GM12865 (cell line): ENCODE measurements around the gene PGM1.

Experiments
- DNase-seq: peaks from one replicate; pipeline ENCODE4 v3.0.0; 2010; ENCODE audit warnings: low read depth
- H3K4me3 ChIP-seq: 2 replicates; pipeline ENCODE4 v1.5.1; 2011; ENCODE audit warnings: mild to moderate bottlenecking, low read depth, low read length, control low read depth
- TF ChIP-seq, protein P1 (sequence below): IDR thresholded peaks from 2 replicates; pipeline ENCODE4 v1.5.1; 2011; ENCODE audit warnings: low read length, control low read depth, low read depth, inconsistent platforms; ENCODE audit not compliant: insufficient read depth; ENCODE audit errors: missing control alignments

Gene PGM1

DNA sequence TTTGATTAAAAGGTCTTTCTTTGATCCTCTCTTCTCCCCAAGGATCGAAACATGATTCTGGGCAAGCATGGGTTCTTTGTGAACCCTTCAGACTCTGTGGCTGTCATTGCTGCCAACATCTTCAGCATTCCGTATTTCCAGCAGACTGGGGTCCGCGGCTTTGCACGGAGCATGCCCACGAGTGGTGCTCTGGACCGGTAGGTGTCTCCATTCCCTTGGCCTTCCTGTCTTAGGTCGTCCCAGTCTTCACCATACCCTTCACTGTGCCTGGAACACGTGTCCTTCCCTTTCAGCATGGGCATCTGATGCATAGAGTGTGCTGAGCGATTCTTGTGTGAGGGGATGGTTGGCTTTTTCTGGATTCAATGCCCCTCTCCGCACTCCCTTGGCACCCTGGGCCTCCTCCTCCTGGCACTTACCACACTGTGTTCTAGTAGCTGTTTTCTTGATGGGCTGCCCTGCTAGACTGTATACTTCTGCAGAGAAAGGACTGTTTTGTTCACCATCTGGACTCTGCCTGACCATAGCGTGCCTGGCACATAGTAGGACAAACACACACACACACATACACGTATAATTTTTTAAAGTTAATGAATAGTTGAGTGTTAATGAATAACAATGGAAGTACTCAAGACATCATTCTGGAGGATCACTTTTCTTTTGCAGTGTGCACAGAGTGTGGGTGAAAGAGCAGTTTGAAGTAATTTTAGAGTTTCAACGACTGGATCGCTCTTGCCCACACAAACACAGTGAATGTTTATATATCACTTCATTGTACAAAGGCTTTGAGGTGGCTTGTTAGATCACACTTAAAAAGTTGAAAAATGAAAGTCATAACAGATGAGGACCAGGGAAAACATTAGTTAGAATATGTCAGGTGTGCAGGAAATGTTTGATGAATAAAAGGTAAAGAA, 43.2 kb downstream of the PGM1 start:
- TF ChIP-seq, protein P1, sequence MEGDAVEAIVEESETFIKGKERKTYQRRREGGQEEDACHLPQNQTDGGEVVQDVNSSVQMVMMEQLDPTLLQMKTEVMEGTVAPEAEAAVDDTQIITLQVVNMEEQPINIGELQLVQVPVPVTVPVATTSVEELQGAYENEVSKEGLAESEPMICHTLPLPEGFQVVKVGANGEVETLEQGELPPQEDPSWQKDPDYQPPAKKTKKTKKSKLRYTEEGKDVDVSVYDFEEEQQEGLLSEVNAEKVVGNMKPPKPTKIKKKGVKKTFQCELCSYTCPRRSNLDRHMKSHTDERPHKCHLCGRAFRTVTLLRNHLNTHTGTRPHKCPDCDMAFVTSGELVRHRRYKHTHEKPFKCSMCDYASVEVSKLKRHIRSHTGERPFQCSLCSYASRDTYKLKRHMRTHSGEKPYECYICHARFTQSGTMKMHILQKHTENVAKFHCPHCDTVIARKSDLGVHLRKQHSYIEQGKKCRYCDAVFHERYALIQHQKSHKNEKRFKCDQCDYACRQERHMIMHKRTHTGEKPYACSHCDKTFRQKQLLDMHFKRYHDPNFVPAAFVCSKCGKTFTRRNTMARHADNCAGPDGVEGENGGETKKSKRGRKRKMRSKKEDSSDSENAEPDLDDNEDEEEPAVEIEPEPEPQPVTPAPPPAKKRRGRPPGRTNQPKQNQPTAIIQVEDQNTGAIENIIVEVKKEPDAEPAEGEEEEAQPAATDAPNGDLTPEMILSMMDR: no peak
- no peak overlapping the region for H3K4me3 ChIP-seq
- DNase-seq: no peak

DNA sequence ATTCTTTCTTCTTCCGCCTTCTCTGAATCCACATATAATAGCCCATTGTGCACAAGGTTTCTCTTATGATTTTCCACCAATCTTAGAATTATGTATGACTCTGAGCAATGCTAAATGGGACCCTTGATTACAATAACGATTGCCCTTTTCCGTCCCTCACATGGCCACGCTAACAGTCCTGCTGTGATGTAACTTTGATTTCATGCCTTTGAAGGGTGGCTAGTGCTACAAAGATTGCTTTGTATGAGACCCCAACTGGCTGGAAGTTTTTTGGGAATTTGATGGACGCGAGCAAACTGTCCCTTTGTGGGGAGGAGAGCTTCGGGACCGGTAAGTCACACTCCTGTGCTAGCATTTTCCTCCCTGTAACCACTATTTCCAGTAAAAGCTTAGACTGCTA, 45.3 kb downstream of the PGM1 start:
- no peak overlapping the region for H3K4me3 ChIP-seq
- TF ChIP-seq, protein P1: no peak
- DNase-seq: no peak

DNA sequence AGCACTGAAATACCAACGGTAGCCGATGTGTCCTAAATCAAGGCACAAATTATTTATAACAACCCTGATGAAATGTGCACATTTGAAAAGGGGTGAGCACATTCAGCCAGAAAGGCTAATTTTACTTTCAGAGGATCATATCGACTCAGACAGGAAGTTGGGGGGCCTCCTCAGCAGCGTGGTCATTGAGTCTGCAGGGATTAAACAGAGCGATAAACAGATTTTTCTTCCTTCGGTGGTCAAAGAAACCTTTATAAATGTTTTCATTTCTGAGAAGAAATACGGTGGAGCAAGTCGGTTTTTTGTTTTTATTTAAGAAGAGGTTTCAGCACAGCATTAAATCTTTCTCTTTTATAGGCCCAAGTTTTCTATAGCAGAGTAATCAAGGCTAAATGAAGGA, 45.7 kb downstream of the PGM1 start:
- no peak for DNase-seq
- no peak overlapping the region for H3K4me3 ChIP-seq
- TF ChIP-seq, protein P1: no peak

DNA sequence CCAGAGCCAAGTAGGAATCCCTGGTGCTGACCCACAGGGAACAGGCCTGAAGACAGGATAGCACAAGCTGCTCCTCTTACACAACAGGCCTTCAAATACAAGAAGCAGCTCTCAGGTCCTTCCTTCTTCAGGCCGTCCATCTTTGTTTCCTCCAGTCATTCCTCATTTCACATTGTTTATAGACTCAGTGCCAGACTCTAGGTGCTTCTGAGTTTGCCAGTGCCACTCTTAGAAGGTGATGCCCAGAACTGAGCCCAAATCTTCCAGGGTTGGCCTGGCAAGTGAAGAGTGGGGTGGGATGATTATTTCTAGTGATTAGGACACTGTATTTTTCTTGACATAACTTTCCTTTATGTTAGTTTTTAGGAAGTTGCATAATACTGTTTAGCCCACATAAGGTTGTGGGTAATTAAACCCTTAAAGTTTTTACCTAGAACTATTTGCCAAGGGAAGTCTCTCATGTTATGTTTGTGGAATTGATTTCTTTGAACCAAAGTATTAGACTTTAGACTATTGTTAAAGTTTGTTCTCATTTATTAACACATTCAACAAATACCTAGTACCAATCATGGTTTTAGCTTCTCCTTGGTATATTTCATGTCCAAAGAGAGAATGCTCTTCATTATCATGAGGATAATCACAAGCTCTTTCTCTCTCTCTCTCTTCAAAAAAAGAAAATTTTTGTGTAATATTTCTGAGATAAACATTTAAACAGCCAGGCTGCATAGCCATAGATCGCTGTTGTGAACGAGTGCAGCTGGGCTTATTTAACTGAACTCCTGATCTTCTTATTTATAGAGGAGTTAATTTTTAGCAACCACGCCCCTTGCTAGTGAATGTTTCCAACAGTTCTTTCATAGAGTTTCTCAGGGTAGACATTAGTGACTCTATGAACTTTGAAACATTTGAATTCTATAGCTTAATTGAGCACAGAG, 47.7 kb downstream of the PGM1 start:
- no peak for DNase-seq
- H3K4me3 ChIP-seq: no peak overlapping the region
- TF ChIP-seq, protein P1: no peak

DNA sequence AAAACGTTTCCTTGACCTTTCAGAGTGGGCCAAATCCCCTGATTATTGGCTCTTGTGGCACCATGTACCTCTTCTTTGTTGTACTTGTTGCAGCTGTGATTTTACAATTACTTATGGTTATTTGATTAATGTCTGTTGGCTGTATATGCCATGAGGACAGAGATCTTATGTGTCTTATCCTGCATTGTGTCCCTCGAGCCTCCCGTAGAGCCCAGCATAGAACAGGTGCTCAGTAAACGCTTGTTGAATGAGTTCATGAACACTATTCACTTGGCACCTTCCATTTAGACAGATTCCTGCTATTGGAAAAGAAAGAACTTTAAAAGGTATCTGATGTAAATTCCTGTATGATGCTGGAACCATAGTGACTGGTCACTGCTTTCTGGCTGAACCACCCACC, 48.4 kb downstream of the PGM1 start:
- DNase-seq: no peak
- TF ChIP-seq, protein P1: no peak
- no peak overlapping the region for H3K4me3 ChIP-seq

DNA sequence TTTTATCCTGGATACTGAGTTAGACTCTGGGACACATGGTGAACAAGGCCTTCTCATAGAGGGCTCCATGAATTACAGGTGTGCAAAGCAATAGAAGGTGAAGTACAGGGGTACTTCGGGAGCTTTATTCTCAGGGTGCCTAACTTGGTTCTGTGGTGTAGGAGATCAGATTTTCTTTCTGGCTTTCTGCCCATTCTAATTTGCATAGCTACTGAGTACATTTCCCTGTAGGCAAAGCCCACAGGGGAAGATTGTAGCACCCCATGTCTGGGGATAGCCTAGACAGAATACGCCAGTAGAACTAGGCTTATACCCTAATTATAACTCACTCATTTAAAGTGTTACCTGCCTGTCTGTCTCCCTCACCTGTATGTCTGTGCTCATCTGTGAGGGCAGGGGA, 49.7 kb downstream of the PGM1 start:
- TF ChIP-seq, protein P1: no peak
- no peak overlapping the region for H3K4me3 ChIP-seq
- no peak for DNase-seq
